ENCODE measurements around the gene EXOC2. TPM values are rescaled to one million over a fixed set of nuclear protein-coding genes. Genes with fewer than 3 reads are reported as not detected.

EXOC2 gene
- total RNA-seq, 1 experiment from 2014 or later = 24.5 TPM

- H3K9me2 ChIP-seq (ENCODE audit: insufficient read depth) = no peaks in the 10 kb centered on the region
- H3K4me3 ChIP-seq (replicated peaks in 1 of 2; ENCODE audit: low read depth in 1 of 2, low read length in 2 of 2) = no peak overlapping the region
- no peaks in the 10 kb centered on the region for H3K79me2 ChIP-seq (ENCODE audit: insufficient read depth, low read length)
- no peaks in the 10 kb centered on the region for H3K4me1 ChIP-seq (ENCODE audit: control insufficient read depth in 1 of 2, insufficient read depth in 2 of 2, low read length in 2 of 2)
- no TSS peak for BruUV-seq (replicated peaks)
- H3K27me3 ChIP-seq (ENCODE audit: insufficient read depth, low read length) = no peaks in the 10 kb centered on the region
- no peak overlapping the region for H3K4me2 ChIP-seq (ENCODE audit: low read length)
- ChIA-PET CTCF (no interaction called here), RAD21 (ENCODE audit: low non-redundant PET in 1 of 2, low total read pairs in 2 of 2, uncharacterized antibody in 2 of 2, unreplicated experiment in 2 of 2) (no interaction called here), POLR2A (no interaction called here)
- ATAC-seq = no peak
- no peak overlapping the region for H2AFZ ChIP-seq (ENCODE audit: low read depth, low read length, poor library complexity, severe bottlenecking)
- TF ChIP-seq, protein P1, sequence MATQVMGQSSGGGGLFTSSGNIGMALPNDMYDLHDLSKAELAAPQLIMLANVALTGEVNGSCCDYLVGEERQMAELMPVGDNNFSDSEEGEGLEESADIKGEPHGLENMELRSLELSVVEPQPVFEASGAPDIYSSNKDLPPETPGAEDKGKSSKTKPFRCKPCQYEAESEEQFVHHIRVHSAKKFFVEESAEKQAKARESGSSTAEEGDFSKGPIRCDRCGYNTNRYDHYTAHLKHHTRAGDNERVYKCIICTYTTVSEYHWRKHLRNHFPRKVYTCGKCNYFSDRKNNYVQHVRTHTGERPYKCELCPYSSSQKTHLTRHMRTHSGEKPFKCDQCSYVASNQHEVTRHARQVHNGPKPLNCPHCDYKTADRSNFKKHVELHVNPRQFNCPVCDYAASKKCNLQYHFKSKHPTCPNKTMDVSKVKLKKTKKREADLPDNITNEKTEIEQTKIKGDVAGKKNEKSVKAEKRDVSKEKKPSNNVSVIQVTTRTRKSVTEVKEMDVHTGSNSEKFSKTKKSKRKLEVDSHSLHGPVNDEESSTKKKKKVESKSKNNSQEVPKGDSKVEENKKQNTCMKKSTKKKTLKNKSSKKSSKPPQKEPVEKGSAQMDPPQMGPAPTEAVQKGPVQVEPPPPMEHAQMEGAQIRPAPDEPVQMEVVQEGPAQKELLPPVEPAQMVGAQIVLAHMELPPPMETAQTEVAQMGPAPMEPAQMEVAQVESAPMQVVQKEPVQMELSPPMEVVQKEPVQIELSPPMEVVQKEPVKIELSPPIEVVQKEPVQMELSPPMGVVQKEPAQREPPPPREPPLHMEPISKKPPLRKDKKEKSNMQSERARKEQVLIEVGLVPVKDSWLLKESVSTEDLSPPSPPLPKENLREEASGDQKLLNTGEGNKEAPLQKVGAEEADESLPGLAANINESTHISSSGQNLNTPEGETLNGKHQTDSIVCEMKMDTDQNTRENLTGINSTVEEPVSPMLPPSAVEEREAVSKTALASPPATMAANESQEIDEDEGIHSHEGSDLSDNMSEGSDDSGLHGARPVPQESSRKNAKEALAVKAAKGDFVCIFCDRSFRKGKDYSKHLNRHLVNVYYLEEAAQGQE (IDR thresholded peaks at IDR 0.05; ENCODE audit: low read depth) = no peak
- TF ChIP-seq RAD21 (IDR thresholded peaks at IDR 0.05; ENCODE audit: low read depth) (no peak), EZH2 (IDR thresholded peaks at IDR 0.05) (no peak), CBX3 (IDR thresholded peaks at IDR 0.05; ENCODE audit: low read depth) (no peak), FOSL1 (IDR thresholded peaks at IDR 0.05; ENCODE audit: low read depth) (no peak), POLR2AphosphoS5 (IDR thresholded peaks at IDR 0.05; ENCODE audit: low read depth, low read length) (no peak), SIN3A (IDR thresholded peaks at IDR 0.05; ENCODE audit: low read depth) (no peak), MAX (IDR thresholded peaks at IDR 0.05) (no peak), ZNF274 (IDR thresholded peaks at IDR 0.05; ENCODE audit: low read depth, low read length) (no peak), EGR1 (IDR thresholded peaks at IDR 0.05; ENCODE audit: low read depth) (no peak), ZFX (IDR thresholded peaks at IDR 0.05) (no peak), SRF (IDR thresholded peaks at IDR 0.05; ENCODE audit: low read depth) (no peak)
- TF ChIP-seq, protein P2, sequence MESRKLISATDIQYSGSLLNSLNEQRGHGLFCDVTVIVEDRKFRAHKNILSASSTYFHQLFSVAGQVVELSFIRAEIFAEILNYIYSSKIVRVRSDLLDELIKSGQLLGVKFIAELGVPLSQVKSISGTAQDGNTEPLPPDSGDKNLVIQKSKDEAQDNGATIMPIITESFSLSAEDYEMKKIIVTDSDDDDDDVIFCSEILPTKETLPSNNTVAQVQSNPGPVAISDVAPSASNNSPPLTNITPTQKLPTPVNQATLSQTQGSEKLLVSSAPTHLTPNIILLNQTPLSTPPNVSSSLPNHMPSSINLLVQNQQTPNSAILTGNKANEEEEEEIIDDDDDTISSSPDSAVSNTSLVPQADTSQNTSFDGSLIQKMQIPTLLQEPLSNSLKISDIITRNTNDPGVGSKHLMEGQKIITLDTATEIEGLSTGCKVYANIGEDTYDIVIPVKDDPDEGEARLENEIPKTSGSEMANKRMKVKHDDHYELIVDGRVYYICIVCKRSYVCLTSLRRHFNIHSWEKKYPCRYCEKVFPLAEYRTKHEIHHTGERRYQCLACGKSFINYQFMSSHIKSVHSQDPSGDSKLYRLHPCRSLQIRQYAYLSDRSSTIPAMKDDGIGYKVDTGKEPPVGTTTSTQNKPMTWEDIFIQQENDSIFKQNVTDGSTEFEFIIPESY (IDR thresholded peaks at IDR 0.05; ENCODE audit: extremely low read depth, insufficient replicate concordance, low read length) = no peak
- no peak overlapping the region for H3K27ac ChIP-seq (ENCODE audit: low read depth, low read length)
- intact Hi-C loops (cut with micrococcal nuclease) = no loop called here
- no peaks in the 10 kb centered on the region for H3K9me3 ChIP-seq (ENCODE audit: control insufficient read depth in 1 of 2, insufficient read depth in 1 of 2, low read depth in 1 of 2, low read length in 2 of 2)
- DNase-seq (ENCODE audit: low read depth, low spot score) = no peak
- no peaks in the 10 kb centered on the region for H3K36me3 ChIP-seq (ENCODE audit: control insufficient read depth in 1 of 2, insufficient read depth in 2 of 2, low read length in 2 of 2)
- H3K9ac ChIP-seq (ENCODE audit: low read length) = no peak overlapping the region
- no peaks in the 10 kb centered on the region for H4K20me1 ChIP-seq (ENCODE audit: insufficient read depth)
These were observed 93.1 kb downstream of the EXOC2 start for GRCh38 chr6:599576-600448.

All from HCT116 (cell line).